GM18868 (cell line): Measurements from ENCODE around the gene FAM118A.
"Not testable (repeated sequence)": the region's sequence is repeated elsewhere in the genome, so short reads cannot be mapped to it uniquely, and the experiment has no call there.

ENCODE experiments used
- ATAC-seq: cut with Tn5 transposase; IDR thresholded peaks from one replicate; pipeline ENCODE4 v1.9.1; 2021; ENCODE audit warnings: mild to moderate bottlenecking, moderate library complexity; ENCODE audit not compliant: unreplicated experiment

The FAM118A gene

GRCh38 chr22:45329530-45329936, 19.8 kb downstream of the FAM118A start:
- no peak for ATAC-seq

DNA sequence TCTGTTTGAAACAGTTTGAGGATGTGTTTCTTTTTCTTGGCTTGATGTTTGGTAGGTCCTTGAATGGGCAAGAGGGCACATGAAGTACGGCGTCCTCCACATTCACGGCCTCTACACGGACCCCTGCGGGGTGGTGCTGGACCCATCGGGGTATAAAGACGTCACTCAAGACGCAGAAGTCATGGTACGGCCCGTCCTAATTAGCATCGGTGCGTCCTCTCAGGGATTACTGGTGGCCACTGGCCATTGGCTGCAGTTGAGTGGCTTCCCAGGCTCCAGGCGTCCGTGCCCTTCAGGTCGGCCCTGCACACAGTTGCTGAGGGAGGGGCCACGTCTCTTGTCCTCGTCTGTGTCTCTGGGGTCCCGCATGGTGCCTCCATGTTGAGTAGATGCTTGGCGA, 20.8 kb downstream of the FAM118A start:
- no peak for ATAC-seq

DNA sequence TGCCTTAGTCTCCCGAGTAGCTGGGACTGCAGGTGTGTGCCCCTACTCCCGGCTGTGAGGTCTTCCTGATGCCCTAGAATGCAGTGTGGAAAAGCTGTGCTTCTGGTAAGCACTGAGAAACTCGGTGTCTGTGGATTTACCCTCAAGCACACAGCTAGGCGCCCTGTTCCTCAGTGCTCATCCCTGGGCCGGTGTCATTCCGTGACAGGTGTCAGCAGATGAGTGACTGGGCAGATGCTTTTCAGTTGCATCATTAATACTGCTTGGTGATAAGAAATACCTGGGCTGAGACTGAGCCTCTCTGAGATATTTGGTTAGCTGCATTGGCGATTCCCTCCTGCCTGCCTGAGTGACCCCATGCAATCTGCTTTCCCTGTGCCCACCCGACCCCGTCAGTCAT, 21.8 kb downstream of the FAM118A start:
- no peak for ATAC-seq

- ATAC-seq = no peak
Measured at GRCh38 chr22:45332001-45332400, 22.3 kb downstream of the FAM118A start.

- no peak for ATAC-seq
Measured at GRCh38 chr22:45334068-45334467, 24.3 kb downstream of the FAM118A start.

DNA sequence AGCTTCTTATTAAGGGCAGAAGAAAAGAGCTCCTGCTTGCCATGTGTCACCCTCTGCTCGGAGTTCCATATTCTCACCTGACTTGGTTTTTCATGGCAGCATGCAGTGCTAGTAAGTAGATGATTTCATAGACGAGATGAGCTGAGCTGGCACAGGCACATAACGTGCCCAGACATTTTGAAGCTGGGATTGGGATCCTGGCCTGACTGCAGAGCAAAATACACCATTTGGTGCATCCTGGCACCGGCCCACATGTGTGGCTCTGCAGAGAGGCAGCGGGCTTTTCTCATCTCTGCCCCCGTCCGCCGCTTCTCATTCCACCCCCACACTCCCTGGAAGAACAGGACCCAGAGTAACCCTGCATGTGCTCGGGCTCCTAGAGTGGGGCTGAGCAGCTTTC, 24.8 kb downstream of the FAM118A start:
- no peak for ATAC-seq

DNA sequence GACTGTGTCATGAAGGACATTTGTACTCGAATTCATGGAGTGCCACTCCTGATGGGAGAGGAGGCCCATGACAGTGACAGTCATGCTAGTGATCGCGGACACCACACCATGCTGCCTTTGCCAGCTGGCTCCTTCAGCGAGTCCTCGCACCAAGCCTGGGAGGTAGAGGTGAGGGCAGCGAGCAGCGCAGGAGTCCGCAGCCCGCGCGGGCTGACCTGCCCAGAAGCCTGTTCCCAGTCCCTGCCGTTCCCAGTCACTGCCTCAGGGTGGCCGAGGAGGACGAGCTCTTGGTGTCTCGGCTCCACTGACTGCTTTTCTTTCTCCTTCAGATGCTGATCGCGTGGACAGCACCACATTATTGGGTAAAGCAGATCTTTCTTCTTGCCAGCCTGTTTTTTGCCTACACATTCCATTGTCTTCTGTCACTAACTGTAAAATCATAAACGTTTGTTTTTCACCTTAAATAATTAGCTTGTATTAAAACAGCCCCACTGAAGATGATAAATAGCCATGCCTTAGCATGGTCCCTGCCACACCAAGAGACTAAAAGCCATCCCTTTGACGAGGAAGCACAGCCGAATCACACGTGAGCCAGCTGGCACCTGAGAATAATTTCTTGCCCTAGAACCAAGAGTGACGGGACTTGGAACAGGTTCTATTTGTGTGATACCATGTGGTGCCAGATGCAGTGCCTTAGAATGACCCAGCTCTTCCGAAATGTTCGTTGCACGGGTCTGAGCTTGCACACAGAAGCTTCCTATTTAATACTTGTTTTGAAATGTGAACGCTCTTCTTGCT, 25.5 kb downstream of the FAM118A start:
- ATAC-seq = no peak

DNA sequence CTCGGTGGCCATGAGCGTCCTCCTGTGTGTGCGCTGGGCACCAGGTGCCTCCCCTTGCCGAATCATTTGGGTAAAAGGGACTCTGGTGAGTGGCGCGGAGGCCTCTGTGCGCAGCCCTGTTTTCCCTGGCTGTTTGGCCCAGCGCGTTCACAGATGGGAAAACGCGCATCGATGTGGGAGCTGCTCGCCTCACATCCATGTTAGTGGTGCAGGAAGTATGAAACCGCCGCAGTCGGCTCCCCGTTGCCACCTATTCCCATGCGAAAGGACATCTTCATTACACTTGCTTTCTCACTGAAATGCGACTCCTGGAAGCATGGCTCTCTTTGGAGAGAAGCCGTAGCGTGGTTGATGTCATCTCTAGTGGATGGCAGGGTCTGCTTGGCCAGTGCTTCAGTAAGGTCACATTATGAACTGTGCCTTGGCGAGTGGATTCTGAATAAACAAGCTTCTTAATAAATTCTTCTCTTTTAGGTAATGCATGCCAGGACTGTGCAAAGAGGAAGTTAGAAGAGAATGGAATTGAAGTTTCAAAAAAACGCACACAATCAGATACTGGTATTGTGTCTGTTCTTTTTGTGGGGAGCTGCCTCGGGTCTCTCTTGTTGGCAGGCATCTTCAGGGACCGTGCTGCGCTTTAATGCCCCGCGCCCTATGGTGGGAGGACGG, 26.3 kb downstream of the FAM118A start:
- no peak for ATAC-seq

DNA sequence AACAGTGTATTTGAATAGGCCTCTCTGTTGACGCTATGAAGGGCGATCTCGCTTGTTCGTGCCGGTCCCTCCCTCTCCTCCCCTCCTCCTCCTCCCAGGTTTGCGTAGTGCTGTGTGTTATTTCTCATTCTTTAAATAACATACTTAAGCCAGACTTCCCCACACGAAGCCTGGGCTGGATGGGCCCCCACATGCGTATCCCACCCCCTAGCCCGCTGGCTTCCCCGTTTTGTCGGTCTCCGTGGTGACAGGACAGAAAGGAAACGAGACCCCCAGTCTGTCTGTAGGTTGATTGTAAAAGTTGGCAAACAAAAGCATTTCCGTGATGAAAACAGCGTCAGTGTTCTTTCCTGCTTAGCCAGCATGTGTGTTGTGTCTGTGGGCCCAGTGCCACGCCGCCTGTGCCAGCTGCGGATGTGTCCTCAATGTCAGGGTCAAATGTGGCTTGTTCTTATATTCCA, 27.3 kb downstream of the FAM118A start:
- ATAC-seq = no peak

DNA sequence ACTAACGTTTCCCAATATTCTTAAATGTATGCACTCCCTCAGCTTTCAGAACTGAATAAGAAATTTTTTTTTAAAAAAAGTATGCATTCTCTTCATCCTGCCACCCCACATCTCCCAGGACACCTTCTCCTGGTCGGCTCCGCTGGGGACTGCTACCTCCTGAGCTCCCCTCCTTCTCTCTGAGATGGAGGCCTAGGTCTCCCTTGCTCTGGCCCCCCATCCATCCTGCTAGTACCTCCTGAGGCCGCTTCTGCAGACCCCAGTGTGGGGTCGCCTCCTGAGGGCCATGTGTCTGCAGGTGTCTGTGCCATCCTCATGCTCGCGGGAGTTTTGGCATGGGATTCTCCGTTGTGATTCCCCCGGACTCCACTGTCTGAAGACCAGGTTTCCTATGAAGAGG, 27.8 kb downstream of the FAM118A start:
- ATAC-seq = no peak

- no peak for ATAC-seq
Measured at GRCh38 chr22:45338795-45339194, 29.1 kb downstream of the FAM118A start.

DNA sequence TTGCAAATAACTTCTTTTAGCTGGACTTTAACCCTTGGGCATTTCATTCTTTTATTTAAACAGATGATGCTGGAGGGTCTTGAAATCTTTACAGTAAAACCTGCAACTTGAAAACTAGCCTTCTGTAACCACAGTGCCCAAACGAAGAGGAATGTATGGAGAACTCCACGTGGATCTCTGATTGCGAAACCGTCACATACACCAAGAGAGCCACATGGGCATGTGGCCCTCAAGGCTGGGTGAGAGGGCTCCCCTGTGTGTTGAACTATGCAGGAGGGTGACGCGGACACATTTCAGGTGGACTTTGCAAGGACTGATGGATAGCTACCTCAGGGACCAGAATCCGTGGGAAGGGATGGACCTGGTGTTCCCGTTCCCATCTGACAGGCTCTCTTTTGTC, 30.6 kb downstream of the FAM118A start:
- no peak for ATAC-seq

DNA sequence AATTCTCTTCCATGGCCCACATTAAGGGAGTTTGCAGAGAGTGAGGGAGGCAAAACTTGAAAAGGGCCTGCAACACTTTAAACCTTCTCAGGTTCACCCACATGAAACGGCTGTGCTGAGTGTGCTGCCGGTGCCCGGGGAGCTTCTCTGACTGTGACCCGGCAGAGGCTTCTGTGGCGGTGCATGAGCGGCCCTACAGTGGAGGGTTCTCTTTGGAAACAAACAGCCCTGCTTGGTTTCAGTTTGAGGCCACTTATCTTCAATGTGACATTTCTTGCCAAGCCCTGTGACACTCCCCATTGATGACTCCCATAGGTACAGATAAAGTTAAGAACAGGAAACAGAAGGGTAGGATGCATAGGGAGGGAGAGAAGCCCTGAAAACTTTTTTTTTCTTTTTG, 31.8 kb downstream of the FAM118A start:
- ATAC-seq = no peak

GRCh38 chr22:45343143-45343542, 33.4 kb downstream of the FAM118A start:
- ATAC-seq = no peak

GRCh38 chr22:45344334-45344733, 34.6 kb downstream of the FAM118A start:
- ATAC-seq = no peak

GRCh38 chr22:45349916-45350315, 40.2 kb downstream of the FAM118A start:
- no peak for ATAC-seq

GRCh38 chr22:45351956-45352355, 42.2 kb downstream of the FAM118A start:
- ATAC-seq = no peak

DNA sequence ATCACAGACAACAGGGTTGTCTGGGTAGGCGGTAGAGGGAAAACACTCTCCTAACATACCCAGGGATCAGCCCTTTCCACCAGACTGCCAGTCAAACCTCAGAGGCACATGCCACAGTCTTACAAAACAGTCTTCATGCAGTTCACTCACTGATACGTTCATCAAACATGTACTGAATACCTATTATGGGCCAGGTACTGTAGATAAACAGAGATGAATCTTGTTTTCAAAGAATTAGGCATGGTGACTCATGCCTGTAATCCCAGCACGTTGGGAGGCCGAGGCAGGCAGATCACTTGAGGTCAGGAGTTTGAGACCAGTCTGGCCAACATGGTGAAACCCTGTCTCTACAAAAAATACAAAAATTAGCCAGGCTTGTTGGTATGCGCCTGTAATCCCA, 43.0 kb downstream of the FAM118A start:
- ATAC-seq = not testable (repeated sequence)

- ATAC-seq = no peak
Measured at GRCh38 chr22:45353786-45354185, 44.1 kb downstream of the FAM118A start.

GRCh38 chr22:45357490-45357889, 47.8 kb downstream of the FAM118A start:
- ATAC-seq = no peak

- no peak for ATAC-seq
Measured at GRCh38 chr22:45358127-45358526, 48.4 kb downstream of the FAM118A start.

GRCh38 chr22:45359627-45360026, 49.9 kb downstream of the FAM118A start:
- ATAC-seq = no peak
